ENCODE data around the gene CYGB. TPM values are rescaled to one million over a fixed set of nuclear protein-coding genes. Genes with fewer than 3 reads are reported as not detected.
A peak's percentile ranks its signal among the peaks of the same experiment; 100 is the strongest.

Gene CYGB
- total and polyA plus RNA-seq, 2 of the 13 experiments (the other 11 are each of a cell fraction or from before 2014, with no cell fraction given): 18.9 to 27.1 TPM

GRCh38 chr17:76501018-76501826 is 36.3 kb downstream of the CYGB start, which contains the start of gene RHBDF2 (continued):
- no peak; the same call in 1 of the 2 replicates for TF ChIP-seq ZNF687 (CRISPR knock-in tag; IDR thresholded peaks at IDR 0.05)
- TF ChIP-seq, protein P1, sequence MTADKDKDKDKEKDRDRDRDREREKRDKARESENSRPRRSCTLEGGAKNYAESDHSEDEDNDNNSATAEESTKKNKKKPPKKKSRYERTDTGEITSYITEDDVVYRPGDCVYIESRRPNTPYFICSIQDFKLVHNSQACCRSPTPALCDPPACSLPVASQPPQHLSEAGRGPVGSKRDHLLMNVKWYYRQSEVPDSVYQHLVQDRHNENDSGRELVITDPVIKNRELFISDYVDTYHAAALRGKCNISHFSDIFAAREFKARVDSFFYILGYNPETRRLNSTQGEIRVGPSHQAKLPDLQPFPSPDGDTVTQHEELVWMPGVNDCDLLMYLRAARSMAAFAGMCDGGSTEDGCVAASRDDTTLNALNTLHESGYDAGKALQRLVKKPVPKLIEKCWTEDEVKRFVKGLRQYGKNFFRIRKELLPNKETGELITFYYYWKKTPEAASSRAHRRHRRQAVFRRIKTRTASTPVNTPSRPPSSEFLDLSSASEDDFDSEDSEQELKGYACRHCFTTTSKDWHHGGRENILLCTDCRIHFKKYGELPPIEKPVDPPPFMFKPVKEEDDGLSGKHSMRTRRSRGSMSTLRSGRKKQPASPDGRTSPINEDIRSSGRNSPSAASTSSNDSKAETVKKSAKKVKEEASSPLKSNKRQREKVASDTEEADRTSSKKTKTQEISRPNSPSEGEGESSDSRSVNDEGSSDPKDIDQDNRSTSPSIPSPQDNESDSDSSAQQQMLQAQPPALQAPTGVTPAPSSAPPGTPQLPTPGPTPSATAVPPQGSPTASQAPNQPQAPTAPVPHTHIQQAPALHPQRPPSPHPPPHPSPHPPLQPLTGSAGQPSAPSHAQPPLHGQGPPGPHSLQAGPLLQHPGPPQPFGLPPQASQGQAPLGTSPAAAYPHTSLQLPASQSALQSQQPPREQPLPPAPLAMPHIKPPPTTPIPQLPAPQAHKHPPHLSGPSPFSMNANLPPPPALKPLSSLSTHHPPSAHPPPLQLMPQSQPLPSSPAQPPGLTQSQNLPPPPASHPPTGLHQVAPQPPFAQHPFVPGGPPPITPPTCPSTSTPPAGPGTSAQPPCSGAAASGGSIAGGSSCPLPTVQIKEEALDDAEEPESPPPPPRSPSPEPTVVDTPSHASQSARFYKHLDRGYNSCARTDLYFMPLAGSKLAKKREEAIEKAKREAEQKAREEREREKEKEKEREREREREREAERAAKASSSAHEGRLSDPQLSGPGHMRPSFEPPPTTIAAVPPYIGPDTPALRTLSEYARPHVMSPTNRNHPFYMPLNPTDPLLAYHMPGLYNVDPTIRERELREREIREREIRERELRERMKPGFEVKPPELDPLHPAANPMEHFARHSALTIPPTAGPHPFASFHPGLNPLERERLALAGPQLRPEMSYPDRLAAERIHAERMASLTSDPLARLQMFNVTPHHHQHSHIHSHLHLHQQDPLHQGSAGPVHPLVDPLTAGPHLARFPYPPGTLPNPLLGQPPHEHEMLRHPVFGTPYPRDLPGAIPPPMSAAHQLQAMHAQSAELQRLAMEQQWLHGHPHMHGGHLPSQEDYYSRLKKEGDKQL (CRISPR knock-in tag; IDR thresholded peaks at IDR 0.05; ENCODE audit: low read depth): no peak; the same call in 1 of the 2 replicates
- TF ChIP-seq MAFF (IDR thresholded peaks at IDR 0.05; ENCODE audit: low read depth, low read length): no peak
- TF ChIP-seq ATF7-NPFF (CRISPR knock-in tag; IDR thresholded peaks at IDR 0.05; ENCODE audit: low read depth): no peak; the same call in none of the 2 replicates
- TF ChIP-seq JUNB (CRISPR knock-in tag; IDR thresholded peaks at IDR 0.05; ENCODE audit: borderline replicate concordance): no peak
- TF ChIP-seq ZEB1 (IDR thresholded peaks at IDR 0.05; ENCODE audit: insufficient replicate concordance, low read depth): no peak
- no peak for TF ChIP-seq REST (IDR thresholded peaks at IDR 0.05; ENCODE audit: borderline replicate concordance in 1 of 2, low read depth in 1 of 2, low read length in 2 of 2)
- no peak for TF ChIP-seq IKZF1 (IDR thresholded peaks at IDR 0.05)
- no peak for TF ChIP-seq NFYC (CRISPR knock-in tag; IDR thresholded peaks at IDR 0.05)
- TF ChIP-seq ARID3A (IDR thresholded peaks at IDR 0.05; ENCODE audit: low read depth, low read length): no peak
- no peak for TF ChIP-seq MAFK (conservative IDR thresholded peaks at IDR 0.05 in 1 of 2, IDR thresholded peaks at IDR 0.05 in 1 of 2; ENCODE audit: low read length in 2 of 2)
- TF ChIP-seq POLR2G (IDR thresholded peaks at IDR 0.05; ENCODE audit: low read depth, low read length): peak; percentile 84
- TF ChIP-seq HOXA7 (CRISPR knock-in tag; IDR thresholded peaks at IDR 0.05): no peak
